HEK293 (cell line): ENCODE data around the gene DMD.

Source experiments
- CTCF ChIA-PET: fragments of 350-600 bp; formaldehyde crosslinking; extraction: SDS; loops from one replicate; lab custom pipeline; 2021; ENCODE audit warnings: antibody characterized with exemption; lab: Yijun Ruan, JAX
- POLR2A ChIA-PET: fragments of 300-600 bp; formaldehyde crosslinking; extraction: SDS; loops from one replicate; lab custom pipeline; 2020; ENCODE audit warnings: antibody characterized with exemption, inconsistent platforms; lab: Yijun Ruan, JAX
- H3K27ac ChIP-seq: fragments of 200-500 bp; sonication (Bioruptor generic); 2 replicates; pipeline ENCODE4 v1.5.1; 2014; ENCODE audit warnings: low read depth, low read length, control low read depth, inconsistent platforms; ENCODE audit errors: extremely low read depth
- H3K36me3 ChIP-seq, 2 experiments: fragments of 200-500 bp in 1 of 2; sonication (Bioruptor generic) in 1 of 2; 1 replicate in 1 of 2; 2 replicates in 1 of 2; pipeline ENCODE4 v1.5.1; 2014 to 2017; ENCODE audit warnings: inconsistent platforms in 2 of 2, low read length in 2 of 2; ENCODE audit not compliant: control insufficient read depth in 2 of 2, insufficient read depth in 1 of 2
- H3K4me1 ChIP-seq: fragments of 200-500 bp; sonication (Bioruptor generic); 2 replicates; pipeline ENCODE4 v1.5.1; 2014; ENCODE audit warnings: mild to moderate bottlenecking, low read length, inconsistent platforms; ENCODE audit not compliant: control insufficient read depth, insufficient read depth
- H3K4me3 ChIP-seq: 2 replicates; pipeline ENCODE4 v1.5.1; 2011; ENCODE audit warnings: low read depth, mild to moderate bottlenecking, control low read depth, low read length, moderate library complexity
- H3K9me3 ChIP-seq: fragments of 200-500 bp; sonication (Bioruptor generic); 2 replicates; pipeline ENCODE4 v1.5.1; 2014; ENCODE audit warnings: low read depth, low read length, inconsistent platforms; ENCODE audit not compliant: control insufficient read depth, insufficient read depth
- ZBTB10 ChIP-seq: fragments of 450-650 bp; formaldehyde crosslinking; IDR thresholded peaks from 2 replicates; pipeline ENCODE4 v1.5.1; 2016; ENCODE audit warnings: missing biosample characterization, missing genetic modification characterization
- ZNF10 ChIP-seq: fragments of 450-650 bp; formaldehyde crosslinking; IDR thresholded peaks from 2 replicates; pipeline ENCODE4 v1.5.1; 2017; ENCODE audit warnings: missing biosample characterization, missing genetic modification characterization
- ZNF148 ChIP-seq: fragments of 450-650 bp; formaldehyde crosslinking; IDR thresholded peaks from 2 replicates; pipeline ENCODE4 v1.5.0; 2017; ENCODE audit warnings: missing biosample characterization, missing genetic modification characterization, borderline replicate concordance
- ZNF169 ChIP-seq: fragments of 450-650 bp; formaldehyde crosslinking; IDR thresholded peaks from 2 replicates; pipeline ENCODE4 v1.5.1; 2016; ENCODE audit warnings: missing biosample characterization, missing genetic modification characterization
- ZNF214 ChIP-seq: fragments of 450-650 bp; formaldehyde crosslinking; IDR thresholded peaks from 2 replicates; pipeline ENCODE4 v1.5.1; 2017; ENCODE audit warnings: missing biosample characterization, mild to moderate bottlenecking, missing genetic modification characterization, borderline replicate concordance
- ZNF274 ChIP-seq, 2 experiments: fragments of 200-500 bp in 1 of 2; fragments of 450-650 bp in 1 of 2; sonication (Bioruptor generic) in 1 of 2; formaldehyde crosslinking in 1 of 2; IDR thresholded peaks; 2 replicates each; pipeline versions ENCODE4 v1.5.1 to v1.6.1; 2014 to 2016; ENCODE audit warnings: borderline replicate concordance in 1 of 2, inconsistent platforms in 1 of 2, low read length in 1 of 2, missing biosample characterization in 1 of 2, missing genetic modification characterization in 1 of 2
- ZNF280C ChIP-seq: fragments of 450-650 bp; formaldehyde crosslinking; IDR thresholded peaks from 2 replicates; pipeline ENCODE4 v1.5.1; 2016; ENCODE audit warnings: missing biosample characterization, missing genetic modification characterization
- ZNF394 ChIP-seq: fragments of 450-650 bp; formaldehyde crosslinking; IDR thresholded peaks from 2 replicates; pipeline ENCODE4 v1.5.1; 2016; ENCODE audit warnings: missing biosample characterization, missing genetic modification characterization, mild to moderate bottlenecking, moderate library complexity, borderline replicate concordance
- ZNF426 ChIP-seq: fragments of 450-650 bp; formaldehyde crosslinking; IDR thresholded peaks from 2 replicates; pipeline ENCODE4 v1.5.1; 2017; ENCODE audit warnings: missing biosample characterization, missing genetic modification characterization, mild to moderate bottlenecking, inconsistent platforms, moderate library complexity
- ZNF510 ChIP-seq: fragments of 450-650 bp; formaldehyde crosslinking; IDR thresholded peaks from 2 replicates; pipeline ENCODE4 v1.5.1; 2018; ENCODE audit warnings: mild to moderate bottlenecking, missing genetic modification characterization, missing biosample characterization; ENCODE audit not compliant: insufficient replicate concordance
- ZNF544 ChIP-seq: fragments of 450-650 bp; formaldehyde crosslinking; IDR thresholded peaks from 2 replicates; pipeline ENCODE4 v1.5.0; 2017; ENCODE audit warnings: missing biosample characterization, missing genetic modification characterization
- ZNF585B ChIP-seq: fragments of 450-650 bp; formaldehyde crosslinking; IDR thresholded peaks from 2 replicates; pipeline ENCODE4 v1.5.1; 2016; ENCODE audit warnings: missing biosample characterization, missing genetic modification characterization
- ZNF639 ChIP-seq: fragments of 450-650 bp; formaldehyde crosslinking; IDR thresholded peaks from 2 replicates; pipeline ENCODE4 v1.5.1; 2016; ENCODE audit warnings: missing biosample characterization, missing genetic modification characterization
- ZNF692 ChIP-seq: fragments of 450-650 bp; formaldehyde crosslinking; IDR thresholded peaks from 2 replicates; pipeline ENCODE4 v1.5.1; 2016; ENCODE audit warnings: missing biosample characterization, missing genetic modification characterization
- ZNF785 ChIP-seq: fragments of 450-650 bp; formaldehyde crosslinking; IDR thresholded peaks from 2 replicates; pipeline ENCODE4 v1.5.1; 2016; ENCODE audit warnings: missing biosample characterization, missing genetic modification characterization
- ZNF792 ChIP-seq: fragments of 450-650 bp; formaldehyde crosslinking; IDR thresholded peaks from 2 replicates; pipeline ENCODE4 v1.5.1; 2016; ENCODE audit warnings: missing biosample characterization, missing genetic modification characterization

DMD gene

GRCh38 chrX:31200430-31200829, 2010.9 kb downstream of the DMD start:
- Histone ChIP-seq H3K36me3 (peaks cover 14 to 51% of the 10 kb centered on the region in 2 experiments), H3K9me3 (no peaks in the 10 kb centered on the region), H3K4me3 (no peak overlapping the region), H3K4me1 (no peaks in the 10 kb centered on the region), H3K27ac (no peak overlapping the region)
- ChIA-PET POLR2A (no interaction called here), CTCF (interaction anchor here (0.6 kb wide), 1 partner anchor 13 kb away, joined by 3 read pairs; no protein-coding TSS in a partner anchor)
- TF ChIP-seq ZNF692 (tag by site-specific recombination) = no peak
- no peak for TF ChIP-seq ZNF148 (tag by site-specific recombination)
- no peak for TF ChIP-seq ZNF544
- TF ChIP-seq ZNF785 (tag by site-specific recombination) = no peak
- TF ChIP-seq ZNF169 (tag by site-specific recombination) = no peak
- TF ChIP-seq ZNF214 (tag by site-specific recombination) = no peak
- TF ChIP-seq ZNF280C (tag by site-specific recombination) = no peak
- TF ChIP-seq ZNF394 (tag by site-specific recombination) = no peak
- no peak for TF ChIP-seq ZNF10 (tag by site-specific recombination)
- TF ChIP-seq ZNF510 (tag by site-specific recombination) = no peak
- TF ChIP-seq ZNF585B (tag by site-specific recombination) = no peak
- TF ChIP-seq ZNF639 (tag by site-specific recombination) = no peak
- no peak for TF ChIP-seq ZNF274 (IDR thresholded peaks at IDR 0.05; ENCODE audit: low read length)
- TF ChIP-seq ZNF274 (tag by site-specific recombination; IDR thresholded peaks at IDR 0.05; ENCODE audit: borderline replicate concordance) = no peak
- TF ChIP-seq ZNF426 (tag by site-specific recombination) = no peak
- no peak for TF ChIP-seq ZBTB10 (tag by site-specific recombination)
- TF ChIP-seq ZNF792 (tag by site-specific recombination) = no peak
